GM21515 (cell line): ENCODE results near the gene ISM2.
"Not testable (repeated sequence)": the region's sequence is repeated elsewhere in the genome, so short reads cannot be mapped to it uniquely, and the experiment has no call there.

Experiments
- ATAC-seq: cut with Tn5 transposase; IDR thresholded peaks from one replicate; pipeline ENCODE4 v1.9.1; 2021; ENCODE audit not compliant: unreplicated experiment

Gene ISM2

GRCh38 chr14:77498120-77498979 is at the start of gene ISM2:
Gene ISM2 (minus strand): TSS chr14:77498816. CDS start chr14:77498793, 23 bp downstream.
- ATAC-seq, result peak; percentile 66

GRCh38 chr14:77547512-77548180 is 49.0 kb upstream of the ISM2 start:
- no peak for ATAC-seq

DNA sequence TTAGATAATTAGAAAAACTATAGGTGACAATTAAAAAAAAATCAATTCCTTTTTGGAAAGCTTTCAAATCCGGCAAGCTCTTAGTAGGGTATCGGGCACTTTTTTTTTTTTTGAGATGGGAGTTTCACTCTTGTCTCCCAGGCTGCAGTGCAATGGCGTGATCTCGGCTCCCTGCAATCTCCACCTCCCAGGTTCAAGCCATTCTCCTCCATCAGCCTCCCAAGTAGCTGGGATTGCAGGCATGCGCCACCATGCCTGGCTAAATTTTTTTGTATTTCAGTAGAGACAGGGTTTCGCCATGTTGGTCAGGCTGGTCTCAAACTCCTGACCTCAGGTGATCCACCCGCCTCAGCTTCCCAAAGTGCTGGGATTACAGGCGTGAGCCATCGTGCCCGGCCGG is 46.6 kb upstream of the ISM2 start:
- ATAC-seq, result not testable (repeated sequence)

GRCh38 chr14:77544571-77544970 is 46.0 kb upstream of the ISM2 start:
- ATAC-seq, result no peak

DNA sequence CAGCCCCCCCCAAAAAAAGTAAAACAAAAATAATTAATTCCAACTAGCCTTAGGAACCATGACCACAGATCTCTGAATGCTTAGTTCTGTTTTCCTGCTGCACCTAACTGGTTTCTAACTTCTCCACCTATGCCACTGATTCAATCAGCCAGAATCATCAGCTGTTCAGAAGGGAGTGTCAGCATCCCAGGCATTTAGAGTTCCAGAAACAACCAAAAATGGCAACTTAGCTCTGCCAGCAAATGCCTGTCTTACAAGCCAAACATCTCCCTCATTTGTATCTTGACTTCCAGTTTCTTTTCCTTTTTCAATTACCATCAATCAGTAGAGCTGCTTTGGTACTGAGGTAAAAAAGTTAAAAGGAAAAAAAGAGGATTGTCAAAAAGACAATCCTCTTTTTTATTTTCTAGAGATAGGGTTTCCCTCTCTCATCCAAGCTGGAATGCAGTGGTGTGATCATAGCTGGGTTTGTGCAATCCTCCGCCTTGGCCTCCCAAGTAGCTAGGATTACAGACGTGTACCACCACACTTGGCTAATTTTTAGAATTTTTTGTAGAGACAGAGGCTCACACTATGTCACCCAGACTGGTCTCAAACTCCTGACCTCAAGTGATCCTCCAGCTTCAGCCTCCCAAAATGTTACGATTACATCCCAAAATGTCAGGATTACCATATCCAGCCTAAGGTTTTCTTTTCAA is 45.2 kb upstream of the ISM2 start:
- ATAC-seq, result no peak

- ATAC-seq, result no peak
Measured at GRCh38 chr14:77543240-77543551, 44.6 kb upstream of the ISM2 start.

DNA sequence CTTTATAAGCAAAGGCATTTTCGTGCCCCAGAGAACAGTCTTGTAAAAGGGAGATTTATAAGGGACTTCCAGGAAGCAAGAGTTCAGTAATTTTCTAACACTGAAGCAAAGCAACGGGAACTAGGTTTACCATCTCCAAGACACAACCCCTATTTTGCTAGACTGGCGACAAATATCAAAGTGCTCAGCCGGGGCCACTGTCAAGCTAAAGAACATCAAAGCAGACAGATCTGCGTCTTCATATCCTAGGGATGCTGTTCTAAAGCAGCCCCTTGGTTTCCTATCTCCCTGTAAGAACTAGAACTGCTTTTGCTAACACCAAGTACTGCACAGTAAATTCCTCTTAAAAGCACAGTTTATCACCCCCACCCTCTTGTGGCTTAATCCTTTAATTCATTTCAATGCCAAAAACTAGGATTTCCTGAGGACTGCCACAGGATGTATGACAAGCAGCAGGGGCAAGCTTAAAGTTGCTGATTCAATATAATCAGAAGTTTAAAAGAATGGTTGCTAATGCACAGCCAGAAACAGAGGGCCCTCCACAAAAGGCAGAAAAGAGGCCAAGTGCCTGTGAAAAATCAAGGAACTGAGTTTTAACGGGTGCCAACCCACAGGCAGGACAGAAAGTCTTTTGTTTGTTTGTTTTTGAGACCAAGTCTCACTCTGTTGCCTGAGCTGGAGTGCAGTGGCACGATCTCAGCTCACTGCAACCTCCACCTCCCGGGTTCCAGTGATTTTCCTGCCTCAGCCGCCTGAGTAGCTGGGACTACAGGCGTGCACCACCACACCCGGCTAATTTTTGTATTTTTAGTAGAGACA is 44.0 kb upstream of the ISM2 start:
- ATAC-seq, result no peak

GRCh38 chr14:77541905-77542304 is 43.3 kb upstream of the ISM2 start:
- no peak for ATAC-seq

- not testable (repeated sequence) for ATAC-seq
Measured at GRCh38 chr14:77536951-77537350, 38.3 kb upstream of the ISM2 start.

DNA sequence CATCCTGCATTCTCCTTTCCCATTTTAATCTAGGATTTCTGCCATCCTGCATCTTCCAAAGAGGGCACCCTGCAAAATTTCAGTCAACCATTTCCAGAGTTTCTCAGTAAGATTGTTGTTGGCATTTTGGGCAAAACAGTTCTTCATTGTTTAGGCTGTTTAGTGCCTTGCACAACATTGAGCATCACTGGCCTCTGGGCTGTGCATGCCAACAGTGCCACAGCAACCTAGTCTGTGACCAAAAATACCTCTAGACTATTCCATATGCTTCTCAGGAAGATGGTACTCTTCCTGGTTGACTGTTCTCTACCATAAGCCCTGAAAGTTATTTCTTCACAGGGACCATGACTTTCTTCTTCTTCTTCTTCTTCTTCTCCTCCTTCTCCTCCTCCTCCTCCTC is 32.5 kb upstream of the ISM2 start:
- ATAC-seq, result no peak

- ATAC-seq, result no peak
Measured at GRCh38 chr14:77529963-77530362, 31.3 kb upstream of the ISM2 start.

- no peak for ATAC-seq
Measured at GRCh38 chr14:77529213-77529612, 30.6 kb upstream of the ISM2 start.

DNA sequence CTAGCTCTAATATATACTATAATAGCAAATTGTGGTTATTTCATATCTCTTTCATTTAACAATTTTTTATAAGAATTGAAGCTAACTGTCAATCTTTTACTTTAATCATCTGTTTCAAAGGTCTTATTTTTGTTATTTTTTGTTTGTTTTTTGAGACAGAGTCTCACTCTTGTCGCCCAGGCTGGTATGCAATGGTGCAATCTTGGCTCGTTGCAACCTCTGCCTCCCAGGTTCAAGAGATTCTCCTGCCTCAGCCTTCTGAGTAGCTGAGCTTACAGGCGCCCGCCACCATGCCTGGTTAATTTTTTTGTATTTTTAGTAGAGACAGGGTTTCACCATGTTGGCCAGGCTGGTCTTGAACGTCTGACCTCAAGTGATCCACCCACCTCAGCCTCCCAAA is 30.1 kb upstream of the ISM2 start:
- ATAC-seq, result not testable (repeated sequence)

DNA sequence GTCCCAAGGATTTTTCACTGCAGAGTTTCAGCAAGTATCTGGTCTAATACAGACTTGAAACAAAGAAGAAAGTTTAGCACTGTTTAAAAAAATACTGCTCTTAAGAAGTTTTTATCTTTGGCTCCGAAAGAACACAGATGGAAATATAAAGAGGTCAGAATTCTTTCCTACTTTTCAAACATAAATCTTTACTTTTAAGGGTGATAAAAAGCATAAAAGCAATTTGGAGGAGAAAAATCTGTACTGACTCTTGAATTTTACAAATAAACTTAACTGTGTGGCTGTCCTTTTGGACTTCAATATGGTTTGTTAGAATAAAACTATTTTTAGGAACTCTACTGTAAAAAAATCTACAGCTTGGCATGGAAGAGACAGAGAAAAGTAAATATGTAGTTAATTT is 27.6 kb upstream of the ISM2 start:
- no peak for ATAC-seq

GRCh38 chr14:77524536-77524935 is 25.9 kb upstream of the ISM2 start:
- no peak for ATAC-seq

DNA sequence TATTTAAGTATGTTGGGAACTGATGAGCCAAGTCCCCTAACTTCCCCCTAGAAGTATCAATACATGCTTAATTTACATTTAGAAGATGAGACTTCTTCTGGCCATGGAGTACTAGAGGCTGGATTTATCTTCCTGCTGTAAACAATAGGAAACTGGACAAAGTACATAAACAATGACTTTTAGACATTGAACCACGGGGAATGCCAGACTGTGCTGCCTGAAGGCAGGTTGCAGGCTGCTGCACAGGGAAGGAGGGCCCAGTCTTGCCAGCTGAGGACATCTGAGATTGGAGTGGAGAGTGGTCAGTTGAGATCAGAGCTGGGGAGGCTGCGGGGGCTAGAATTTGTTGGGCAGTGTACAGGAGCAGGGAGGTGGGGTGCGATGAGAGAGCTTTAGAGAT is 24.5 kb upstream of the ISM2 start:
- ATAC-seq, result no peak

- no peak for ATAC-seq
Measured at GRCh38 chr14:77520555-77520954, 21.9 kb upstream of the ISM2 start.

GRCh38 chr14:77516126-77516525 is 17.5 kb upstream of the ISM2 start:
- ATAC-seq, result no peak

DNA sequence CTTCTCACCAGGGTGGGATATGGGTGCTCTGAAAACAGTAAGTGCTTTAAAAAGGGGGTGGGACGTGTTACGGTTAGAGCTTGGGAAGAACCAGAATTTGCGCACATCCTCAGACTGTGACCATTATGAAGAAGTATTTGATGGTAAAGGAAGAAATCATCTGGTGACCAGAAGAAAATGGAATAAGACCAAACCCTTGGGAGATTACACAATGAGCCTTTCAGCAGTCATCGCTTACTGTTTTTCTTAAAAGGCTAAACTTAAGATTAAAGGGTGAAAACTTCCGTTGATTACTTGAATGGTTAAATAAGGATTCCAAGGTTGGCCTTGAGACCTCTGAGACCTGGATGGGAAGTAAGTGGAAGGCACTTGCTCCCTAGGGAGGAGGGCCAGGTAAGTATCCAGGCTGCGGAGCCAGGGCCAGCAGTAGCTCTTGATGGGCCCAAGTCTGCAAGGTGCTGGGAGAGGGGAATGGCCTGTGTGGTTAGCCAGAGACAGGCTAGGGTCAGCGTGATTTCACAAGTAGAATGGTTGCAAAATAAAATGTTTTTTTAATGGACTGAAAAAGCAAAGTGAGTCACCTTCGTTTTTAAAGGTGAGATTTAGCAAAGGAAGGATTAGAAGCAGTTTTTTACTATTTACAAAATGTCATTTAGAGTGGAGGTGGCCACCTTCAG is 13.0 kb upstream of the ISM2 start:
- ATAC-seq, result no peak

DNA sequence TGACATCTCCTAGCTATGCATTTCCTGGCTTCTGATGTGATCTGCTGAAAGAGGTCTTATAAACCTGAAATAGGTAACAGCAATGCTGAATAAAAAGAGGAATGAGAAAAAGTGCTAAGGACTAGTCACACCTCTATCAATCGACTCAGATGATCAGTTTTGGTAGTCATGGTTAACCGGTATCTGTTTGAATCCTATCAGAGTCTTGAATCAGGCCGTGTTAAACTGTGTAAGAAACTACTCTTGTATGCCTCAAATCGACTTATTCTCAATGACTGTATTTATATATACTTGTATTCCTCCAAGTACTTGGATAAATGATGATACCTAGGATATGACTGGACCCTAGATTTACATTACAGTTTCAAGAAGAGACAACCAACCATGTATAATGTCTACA is 10.8 kb upstream of the ISM2 start:
- no peak for ATAC-seq

- no peak for ATAC-seq
Measured at GRCh38 chr14:77508876-77509275, 10.3 kb upstream of the ISM2 start.
